HepG2 (cell line): ENCODE data around the gene GPR101. TPM values are rescaled to one million over a fixed set of nuclear protein-coding genes. Genes with fewer than 3 reads are reported as not detected.

Experiments used
- ATAC-seq: fragments of 200-7000 bp; cut with Tn5 transposase; 3 replicates; pipeline ENCODE4 v1.9.1; 2020; ENCODE audit warnings: mild to moderate bottlenecking, moderate library complexity
- BruUV-seq: library from RNA; stranded (reverse); fragments of 400-500 nt; replicated peaks from 2 replicates; lab custom pipeline; 2021; lab: Mats Ljungman, UMichigan
- CTCF ChIA-PET: fragments of 300-600 bp; formaldehyde crosslinking; extraction: SDS; loops from one replicate; lab custom pipeline; 2021; ENCODE audit warnings: low total read pairs, inconsistent platforms, low intra/inter-chr PET ratio; lab: Yijun Ruan, JAX
- POLR2A ChIA-PET: fragments of 350-600 bp; sonication (Branson Sonifier 250); formaldehyde crosslinking; loops from one replicate; lab custom pipeline; 2020; ENCODE audit warnings: antibody characterized with exemption, inconsistent platforms; lab: Yijun Ruan, JAX
- DNase-seq: peaks from one replicate; pipeline ENCODE4 v3.0.0-alpha.2; 2015; ENCODE audit warnings: low spot score
- FAIRE-seq: peaks from 3 replicates; lab custom pipeline; 2011; peaks lifted over from hg19 to GRCh38; lab: Jason Lieb, UNC
- H2AFZ ChIP-seq: one replicate; pipeline ENCODE4 v1.6.1; 2011; ENCODE audit warnings: low read length, inconsistent platforms
- H3K27ac ChIP-seq: fragments of 300-600 bp; 3 replicates; pipeline ENCODE4 v1.8.0; 2011; ENCODE audit warnings: mixed run types, mild to moderate bottlenecking, mixed read lengths, low read length, inconsistent platforms; ENCODE audit not compliant: insufficient read depth; ENCODE audit errors: extremely low read length
- H3K27me3 ChIP-seq, 2 experiments: fragments of 200-600 bp in 1 of 2; 2 replicates in 1 of 2; 3 replicates in 1 of 2; pipeline versions ENCODE4 v1.6.0 to v1.8.0; 2011; ENCODE audit warnings: low read length in 2 of 2, mild to moderate bottlenecking in 2 of 2, moderate library complexity in 2 of 2, inconsistent platforms in 1 of 2; ENCODE audit not compliant: insufficient read depth in 2 of 2, control insufficient read depth in 1 of 2
- H3K36me3 ChIP-seq, 2 experiments: fragments of 200-600 bp in 1 of 2; replicated peaks in 1 of 2; 2 replicates in 1 of 2; 3 replicates in 1 of 2; pipeline versions ENCODE4 v1.5.1 to v1.8.0; 2011; ENCODE audit warnings: low read length in 2 of 2, inconsistent platforms in 1 of 2; ENCODE audit not compliant: insufficient read depth in 2 of 2, control insufficient read depth in 1 of 2
- H3K4me1 ChIP-seq: 2 replicates; pipeline ENCODE4 v1.5.1; 2012; ENCODE audit warnings: low read length, inconsistent platforms; ENCODE audit not compliant: insufficient read depth
- H3K4me2 ChIP-seq: 2 replicates; pipeline ENCODE4 v1.6.0; 2011; ENCODE audit warnings: low read depth, low read length, inconsistent platforms
- H3K4me3 ChIP-seq, 3 experiments: fragments of 200-600 bp in 1 of 3; sonication (generic), shearing (Covaris generic) in 1 of 3; replicated peaks in 1 of 3; 2 replicates each; pipeline ENCODE4 v1.5.1; 2011 to 2016; ENCODE audit warnings: low read length in 3 of 3, inconsistent platforms in 2 of 3, low read depth in 2 of 3, mild to moderate bottlenecking in 2 of 3, control low read depth in 1 of 3, mixed read lengths in 1 of 3; ENCODE audit not compliant: insufficient read depth in 1 of 3
- H3K79me2 ChIP-seq: one replicate; pipeline ENCODE4 v1.6.1; 2011; ENCODE audit warnings: low read length, inconsistent platforms; ENCODE audit not compliant: insufficient read depth
- H3K9ac ChIP-seq: 2 replicates; pipeline ENCODE4 v1.6.0; 2011; ENCODE audit warnings: mild to moderate bottlenecking, low read depth, low read length, inconsistent platforms; ENCODE audit not compliant: insufficient read depth
- H3K9me3 ChIP-seq: 2 replicates; pipeline ENCODE4 v1.5.1; 2012; ENCODE audit warnings: mild to moderate bottlenecking, low read length
- H4K20me1 ChIP-seq: 2 replicates; pipeline ENCODE4 v1.6.0; 2011; ENCODE audit warnings: inconsistent platforms, mild to moderate bottlenecking, low read length, moderate library complexity; ENCODE audit not compliant: insufficient read depth
- AHDC1 ChIP-seq: sonication (generic); formaldehyde crosslinking; IDR thresholded peaks from 2 replicates; pipeline ENCODE4 v1.5.1; 2020; ENCODE audit warnings: mild to moderate bottlenecking, missing genetic modification reagents, borderline replicate concordance
- ATF7 ChIP-seq, 2 experiments: fragments of 450-650 bp in 1 of 2; sonication (generic) in 1 of 2; formaldehyde crosslinking in 1 of 2; IDR thresholded peaks; 2 replicates each; pipeline versions ENCODE4 v1.4.0 to v1.6.1; 2016 to 2020; ENCODE audit warnings: antibody characterized with exemption in 1 of 2, mild to moderate bottlenecking in 1 of 2, missing genetic modification reagents in 1 of 2
- ATRX ChIP-seq: sonication (generic); formaldehyde crosslinking; IDR thresholded peaks from 2 replicates; pipeline ENCODE4 v1.4.0; 2020; ENCODE audit warnings: missing genetic modification reagents, borderline replicate concordance
- HDAC2 ChIP-seq: sonication (generic); formaldehyde crosslinking; IDR thresholded peaks from 2 replicates; pipeline ENCODE4 v1.4.0; 2020; ENCODE audit warnings: missing genetic modification reagents
- NCOA1 ChIP-seq: sonication (generic); formaldehyde crosslinking; IDR thresholded peaks from 2 replicates; pipeline ENCODE4 v1.9.0; 2021; ENCODE audit warnings: missing genetic modification reagents
- NFKB2 ChIP-seq: sonication (generic); formaldehyde crosslinking; IDR thresholded peaks from 2 replicates; pipeline ENCODE4 v1.4.0; 2020; ENCODE audit warnings: missing genetic modification reagents, borderline replicate concordance
- SNRNP70 ChIP-seq: fragments of 200-400 bp; formaldehyde crosslinking; IDR thresholded peaks from 2 replicates; pipeline ENCODE4 v1.6.1; 2017; ENCODE audit warnings: mild to moderate bottlenecking, low read depth, low read length, moderate library complexity
- ZNF276 ChIP-seq: sonication (generic); formaldehyde crosslinking; IDR thresholded peaks from 2 replicates; pipeline ENCODE4 v1.4.0; 2020; ENCODE audit warnings: mild to moderate bottlenecking, low read depth, missing genetic modification reagents
- ZNF775 ChIP-seq: sonication (generic); formaldehyde crosslinking; IDR thresholded peaks from 2 replicates; pipeline ENCODE4 v1.4.0; 2020; ENCODE audit warnings: missing genetic modification reagents, mild to moderate bottlenecking, moderate library complexity, borderline replicate concordance
- ZNF850 ChIP-seq: sonication (generic); formaldehyde crosslinking; conservative IDR thresholded peaks from 2 replicates; pipeline ENCODE4 v1.9.0; 2021; ENCODE audit warnings: mild to moderate bottlenecking, missing genetic modification reagents
- WGBS: methylation state at CpG from one replicate; pipeline ENCODE4 v1.1.6; 2017; ENCODE audit warnings: low lambda C conversion rate; 5-methylcytosine and 5-hydroxymethylcytosine counted together
- in situ Hi-C: cut with HindIII; loops from 2 replicates; pipeline ENCODE4 v1.10.0; 2017; ENCODE audit warnings: low pct_unique_long_range_greater_than_20kb; ENCODE audit not compliant: extremely low pct_ligation_motif_present
- intact Hi-C: fragments of 100-400 bp; cut with micrococcal nuclease; formaldehyde crosslinking; loops from one replicate; pipeline ENCODE4 v1.10.0; 2022; ENCODE audit not compliant: unreplicated experiment
- polyA plus RNA-seq, 8 experiments: library from polyadenylated mRNA; depleted of rRNA in 3 of 8; stranded (reverse) in 7 of 8; unstranded in 1 of 8; fragments of >200 nt; fragmentation: Illumina TruSeq in 4 of 8; extraction: Trizol in 4 of 8; gene quantifications; 2 replicates each; pipeline versions ENCODE4 v1.2.1 to v1.2.3, GENCODE V29; 2011 to 2016; ENCODE audit warnings: low read depth in 4 of 8, missing spikeins in 1 of 8, mixed read lengths in 1 of 8; ENCODE audit not compliant: insufficient read depth in 1 of 8
- total RNA-seq, 5 experiments: library from RNA; depleted of rRNA; stranded (reverse); fragments of >200 nt; fragmentation: Illumina TruSeq; extraction: Trizol; gene quantifications; 2 replicates each; pipeline ENCODE4 v1.2.3, GENCODE V29; 2016; ENCODE audit warnings: low read depth in 1 of 5
- TF ChIP-seq, protein P1 (sequence below): sonication (generic); formaldehyde crosslinking; IDR thresholded peaks from 2 replicates; pipeline ENCODE4 v1.8.0; 2022; ENCODE audit warnings: missing genetic modification reagents, mild to moderate bottlenecking, borderline replicate concordance
- TF ChIP-seq, protein P2 (sequence below): sonication (generic); formaldehyde crosslinking; IDR thresholded peaks from 2 replicates; pipeline ENCODE4 v1.5.1; 2020; ENCODE audit warnings: mild to moderate bottlenecking, missing genetic modification reagents, borderline replicate concordance

The GPR101 gene
- total and polyA plus RNA-seq, 2 of the 13 experiments (the other 11 are each of a cell fraction or from before 2014, with no cell fraction given), result not detected

- Histone ChIP-seq H3K9ac (no peak overlapping the region), H3K27ac (no peak overlapping the region), H3K4me3 (no peak overlapping the region), H3K4me2 (no peak overlapping the region), H3K36me3 (no peaks in the 10 kb centered on the region), H3K79me2 (no peaks in the 10 kb centered on the region), H3K4me1 (peaks cover 13% of the 10 kb centered on the region), H2AFZ (no peak overlapping the region), H3K9me3 (no peaks in the 10 kb centered on the region), H4K20me1 (no peaks in the 10 kb centered on the region), H3K27me3 (no peaks in the 10 kb centered on the region)
- no peak for ATAC-seq
- WGBS, result 37% methylated on average over 13 of the region's 14 CpGs
- BruUV-seq, result no TSS peak
- CTCF ChIA-PET, result no interaction called here
- in situ Hi-C loops, result no loop called here
- POLR2A ChIA-PET, result no interaction called here
- intact Hi-C loops, result no loop called here
- no peak for DNase-seq
- no peak for FAIRE-seq
- TF ChIP-seq, protein P1, sequence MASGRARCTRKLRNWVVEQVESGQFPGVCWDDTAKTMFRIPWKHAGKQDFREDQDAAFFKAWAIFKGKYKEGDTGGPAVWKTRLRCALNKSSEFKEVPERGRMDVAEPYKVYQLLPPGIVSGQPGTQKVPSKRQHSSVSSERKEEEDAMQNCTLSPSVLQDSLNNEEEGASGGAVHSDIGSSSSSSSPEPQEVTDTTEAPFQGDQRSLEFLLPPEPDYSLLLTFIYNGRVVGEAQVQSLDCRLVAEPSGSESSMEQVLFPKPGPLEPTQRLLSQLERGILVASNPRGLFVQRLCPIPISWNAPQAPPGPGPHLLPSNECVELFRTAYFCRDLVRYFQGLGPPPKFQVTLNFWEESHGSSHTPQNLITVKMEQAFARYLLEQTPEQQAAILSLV, result no peak
- no peak for TF ChIP-seq ZNF276 (CRISPR knock-in tag)
- TF ChIP-seq NFKB2, result no peak
- no peak for TF ChIP-seq ZNF775
- TF ChIP-seq AHDC1 (CRISPR knock-in tag), result no peak
- no peak for TF ChIP-seq ATF7 (IDR thresholded peaks at IDR 0.05)
- TF ChIP-seq ATF7 (CRISPR knock-in tag; IDR thresholded peaks at IDR 0.05), result no peak
- no peak for TF ChIP-seq HDAC2 (CRISPR knock-in tag)
- no peak for TF ChIP-seq ATRX (CRISPR knock-in tag)
- no peak for TF ChIP-seq ZNF850 (CRISPR knock-in tag)
- TF ChIP-seq, protein P2, sequence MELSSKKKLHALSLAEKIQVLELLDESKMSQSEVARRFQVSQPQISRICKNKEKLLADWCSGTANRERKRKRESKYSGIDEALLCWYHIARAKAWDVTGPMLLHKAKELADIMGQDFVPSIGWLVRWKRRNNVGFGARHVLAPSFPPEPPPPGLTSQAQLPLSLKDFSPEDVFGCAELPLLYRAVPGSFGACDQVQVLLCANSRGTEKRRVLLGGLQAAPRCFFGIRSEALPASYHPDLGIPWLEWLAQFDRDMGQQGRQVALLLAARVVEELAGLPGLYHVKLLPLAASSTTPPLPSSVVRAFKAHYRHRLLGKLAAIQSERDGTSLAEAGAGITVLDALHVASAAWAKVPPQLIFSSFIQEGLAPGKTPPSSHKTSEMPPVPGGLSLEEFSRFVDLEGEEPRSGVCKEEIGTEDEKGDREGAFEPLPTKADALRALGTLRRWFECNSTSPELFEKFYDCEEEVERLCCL (CRISPR knock-in tag), result no peak
- no peak for TF ChIP-seq NCOA1 (CRISPR knock-in tag)
- no peak for TF ChIP-seq SNRNP70
Measured at GRCh38 chrX:137040113-137040794, 6.5 kb upstream of the GPR101 start.
